Spleen (tissue), 11 donors: Measurements from ENCODE around the gene SCRN1. TPM values are rescaled to one million over a fixed set of nuclear protein-coding genes. Genes with fewer than 3 reads are reported as not detected.
"Not testable (repeated sequence)": the region's sequence is repeated elsewhere in the genome, so short reads cannot be mapped to it uniquely, and the experiment has no call there.

ENCODE experiments used
- DNase-seq: peaks from one replicate; pipeline ENCODE4 v3.0.0-alpha.2; 2020
- H3K27ac ChIP-seq, 8 donors: fragments of 200-600 bp; sonication (generic) in 7 of 8; 1 replicate in 4 of 8; 2 replicates in 4 of 8; pipeline versions ENCODE4 v1.5.0 to v1.8.0; 2016 to 2021; ENCODE audit warnings: inconsistent platforms in 4 of 8, mild to moderate bottlenecking in 4 of 8, moderate library complexity in 1 of 8
- H3K27me3 ChIP-seq, 7 donors: fragments of 200-600 bp; sonication (generic) in 6 of 7; replicated peaks in 1 of 7; 1 replicate in 4 of 7; 2 replicates in 3 of 7; pipeline versions ENCODE4 v1.5.0 to v1.8.0; 2016 to 2021; ENCODE audit warnings: inconsistent platforms in 3 of 7, mild to moderate bottlenecking in 1 of 7
- H3K36me3 ChIP-seq, 6 donors: fragments of 200-600 bp; sonication (generic) in 5 of 6; 1 replicate in 4 of 6; 2 replicates in 2 of 6; pipeline versions ENCODE4 v1.5.0 to v1.8.0; 2016 to 2021; ENCODE audit warnings: inconsistent platforms in 2 of 6
- H3K4me1 ChIP-seq, 6 donors: fragments of 200-600 bp; sonication (generic) in 5 of 6; 1 replicate in 3 of 6; 2 replicates in 3 of 6; pipeline versions ENCODE4 v1.5.0 to v1.8.0; 2016 to 2021; ENCODE audit warnings: inconsistent platforms in 3 of 6
- H3K4me3 ChIP-seq, 8 donors: fragments of 200-600 bp; sonication (generic) in 7 of 8; 1 replicate in 4 of 8; 2 replicates in 4 of 8; pipeline versions ENCODE4 v1.5.0 to v1.8.0; 2016 to 2021; ENCODE audit warnings: inconsistent platforms in 4 of 8, mild to moderate bottlenecking in 4 of 8, moderate library complexity in 2 of 8
- H3K9me3 ChIP-seq, 8 donors: fragments of 200-600 bp; sonication (generic) in 7 of 8; 1 replicate in 4 of 8; 2 replicates in 4 of 8; pipeline versions ENCODE4 v1.5.0 to v1.8.0; 2016 to 2021; ENCODE audit warnings: inconsistent platforms in 4 of 8
- CTCF ChIP-seq, 11 experiments: fragments of 200-600 bp in 7 of 11; fragments of 450-650 bp in 4 of 11; sonication (generic) in 4 of 11; IDR thresholded peaks in 8 of 11; conservative IDR thresholded peaks in 3 of 11; 1 replicate in 7 of 11; 2 replicates in 4 of 11; pipeline versions ENCODE4 v1.4.0 to v1.8.0; 2016 to 2021; ENCODE audit warnings: antibody characterized with exemption in 11 of 11, inconsistent platforms in 4 of 11, mild to moderate bottlenecking in 1 of 11
- POLR2A ChIP-seq, 3 donors: fragments of 450-650 bp; IDR thresholded peaks; one replicate each; pipeline ENCODE4 v1.5.1; 2017; ENCODE audit warnings: antibody characterized with exemption in 3 of 3, mild to moderate bottlenecking in 1 of 3
- POLR2AphosphoS5 ChIP-seq, 3 donors: sonication (generic); formaldehyde crosslinking; IDR thresholded peaks; one replicate each; pipeline ENCODE4 v1.5.1; 2017; ENCODE audit warnings: antibody characterized with exemption in 3 of 3
- WGBS, 5 donors: extraction: QIAGEN DNeasy Blood & Tissue Kit in 3 of 5; methylation state at CpG; one replicate each; pipeline versions ENCODE4 v1.1.5 to v1.1.7; 2013 to 2018; 5-methylcytosine and 5-hydroxymethylcytosine counted together
- intact Hi-C: fragments of 100-400 bp; cut with DNase I; formaldehyde crosslinking; loops from one replicate; pipeline ENCODE4 v1.15.0; 2023; ENCODE audit warnings: low total_unique reads
- polyA plus RNA-seq, 3 donors: library from polyadenylated mRNA; stranded (reverse); fragments of 200-250 nt; gene quantifications; one replicate each; pipeline ENCODE4 v1.2.1, GENCODE V29; 2013
- total RNA-seq, 7 donors: library from RNA; depleted of rRNA in 3 of 7; stranded (reverse); fragments of >200 nt in 3 of 7; fragmentation: NEBNext Ultra II Directional in 4 of 7; extraction: Animal tissue kit (Norgen Biotek cat#: 25700) in 4 of 7; gene quantifications; one replicate each; pipeline versions ENCODE4 v1.1.0 to v1.2.1, GENCODE V29; 2016 to 2021
- donor health status: healthy with polysubstance abuse.
- donor health status: DM: no; HTN: no; CAD: no; lungs with moderate emphysema.
- donor health status: DM: no; HTN: no; CAD: no.
- donor health status: Bipolar disorder and iron deficiency.
- donor health status: healthy.
- donor health status: DM: no; HTN: no; CAD: no.
- donor health status: DM: yes; HTN: yes; CAD: no.

The SCRN1 gene
- total and polyA plus RNA-seq, 10 donors, result 5.4 to 27.8 (median 16.4) TPM

- H3K36me3 ChIP-seq, result no peaks in the 10 kb centered on the region
- intact Hi-C loops, result no loop called here
- WGBS, 5 donors, result 69 to 88% (median 73%) methylated on average over 4 of the region's 4 CpGs
These were observed 97.8 kb downstream of the SCRN1 start for GRCh38 chr7:29891766-29892165.

GRCh38 chr7:29890786-29891185 is 98.8 kb downstream of the SCRN1 start:
- H3K27ac ChIP-seq, H3K9me3 ChIP-seq, H3K4me1 ChIP-seq, H3K36me3 ChIP-seq, intact Hi-C loops, H3K4me3 ChIP-seq, DNase-seq, H3K27me3 ChIP-seq: not testable (repeated sequence)
- 75 to 99% (median 81%) methylated on average over 4 to 14 of the region's 14 CpGs for WGBS, 5 donors

More at GRCh38 chr7:29891766-29892165, 97.8 kb downstream of the SCRN1 start:
- no peaks in the 10 kb centered on the region for H3K4me1 ChIP-seq
- H3K27ac ChIP-seq, result no peak overlapping the region
- H3K27me3 ChIP-seq, result no peaks in the 10 kb centered on the region
- no peak overlapping the region for H3K4me3 ChIP-seq
- H3K9me3 ChIP-seq, result peaks cover 0 to 1% (median 0%) of the 10 kb centered on the region in 8 donors
- TF ChIP-seq CTCF (IDR thresholded peaks at IDR 0.05 in 8 of 11, conservative IDR thresholded peaks at IDR 0.05 in 3 of 11), result no peak
- TF ChIP-seq POLR2AphosphoS5 (IDR thresholded peaks at IDR 0.05), result no peak
- no peak for TF ChIP-seq POLR2A (IDR thresholded peaks at IDR 0.05)
- DNase-seq, result no peak

- peaks cover 0 to 2% (median 0%) of the 10 kb centered on the region in 7 donors for H3K27me3 ChIP-seq
- no peak overlapping the region for H3K4me3 ChIP-seq
- no peaks in the 10 kb centered on the region for H3K9me3 ChIP-seq
- no peak overlapping the region for H3K27ac ChIP-seq
- intact Hi-C loops, result no loop called here
- whole genome bisulfite sequencing, 5 donors, result 94 to 96% (median 95%) methylated on average over 4 of the region's 4 CpGs
- TF ChIP-seq CTCF (IDR thresholded peaks at IDR 0.05 in 8 of 11, conservative IDR thresholded peaks at IDR 0.05 in 3 of 11) (no peak), POLR2AphosphoS5 (IDR thresholded peaks at IDR 0.05) (no peak), POLR2A (IDR thresholded peaks at IDR 0.05) (no peak)
- no peaks in the 10 kb centered on the region for H3K36me3 ChIP-seq
- no peaks in the 10 kb centered on the region for H3K4me1 ChIP-seq
- DNase-seq, result no peak
These were observed 99.3 kb downstream of the SCRN1 start for GRCh38 chr7:29890251-29890650.

GRCh38 chr7:29889288-29889687 is 100.3 kb downstream of the SCRN1 start:
- Histone ChIP-seq H3K27me3 (peaks cover 0 to 11% (median 0%) of the 10 kb centered on the region in 7 donors), H3K36me3 (no peaks in the 10 kb centered on the region), H3K9me3 (no peaks in the 10 kb centered on the region), H3K27ac (no peak overlapping the region), H3K4me3 (no peak overlapping the region), H3K4me1 (peaks cover 0 to 2% (median 0%) of the 10 kb centered on the region in 6 donors)
- 83 to 97% (median 95%) methylated on average over 5 of the region's 5 CpGs for WGBS, 5 donors
- intact Hi-C loops, result no loop called here
- no peak for DNase-seq
- TF ChIP-seq POLR2AphosphoS5 (IDR thresholded peaks at IDR 0.05) (no peak), POLR2A (IDR thresholded peaks at IDR 0.05) (no peak), CTCF (IDR thresholded peaks at IDR 0.05 in 8 of 11, conservative IDR thresholded peaks at IDR 0.05 in 3 of 11) (no peak)

GRCh38 chr7:29888006-29888405 is 101.6 kb downstream of the SCRN1 start:
- 83 to 96% (median 89%) methylated on average over 6 to 7 of the region's 7 CpGs for WGBS, 5 donors
- no peak for DNase-seq
- intact Hi-C loops, result no loop called here
- Histone ChIP-seq H3K9me3 (no peaks in the 10 kb centered on the region), H3K4me1 (peaks cover 0 to 12% (median 2%) of the 10 kb centered on the region in 6 donors), H3K27ac (no peak overlapping the region), H3K36me3 (no peaks in the 10 kb centered on the region), H3K27me3 (peaks cover 0 to 23% (median 0%) of the 10 kb centered on the region in 7 donors), H3K4me3 (no peak overlapping the region)
- TF ChIP-seq CTCF (IDR thresholded peaks at IDR 0.05 in 8 of 11, conservative IDR thresholded peaks at IDR 0.05 in 3 of 11) (no peak), POLR2AphosphoS5 (IDR thresholded peaks at IDR 0.05) (no peak), POLR2A (IDR thresholded peaks at IDR 0.05) (no peak)
